ENCODE measurements around the gene CHTF18.
"Not testable (repeated sequence)": the region's sequence is repeated elsewhere in the genome, so short reads cannot be mapped to it uniquely, and the experiment has no call there.

Gene CHTF18

GRCh38 chr16:751152-752006 lies 37.0 kb upstream of the CHTF18 start:
- TF ChIP-seq CTCF (conservative IDR thresholded peaks at IDR 0.05; ENCODE audit: low read length): no peak
- H3K4me3 ChIP-seq (ENCODE audit: low read length): no peak overlapping the region
- DNase-seq (ENCODE audit: low read depth): no peak

- no peak for TF ChIP-seq CTCF (conservative IDR thresholded peaks at IDR 0.05; ENCODE audit: low read length)
- no peak for DNase-seq (ENCODE audit: low read depth)
- no peak overlapping the region for H3K4me3 ChIP-seq (ENCODE audit: low read length)
These were observed 36.5 kb upstream of the CHTF18 start for GRCh38 chr16:752007-752312.

GRCh38 chr16:754121-754607 lies 34.3 kb upstream of the CHTF18 start:
- not testable (repeated sequence) for DNase-seq (ENCODE audit: low read depth)

GRCh38 chr16:754656-755055 lies 33.8 kb upstream of the CHTF18 start:
- H3K4me3 ChIP-seq (ENCODE audit: low read length): no peak overlapping the region
- no peak for DNase-seq (ENCODE audit: low read depth)
- TF ChIP-seq CTCF (conservative IDR thresholded peaks at IDR 0.05; ENCODE audit: low read length): no peak

More at GRCh38 chr16:754121-754607, 34.3 kb upstream of the CHTF18 start:
- H3K4me3 ChIP-seq (ENCODE audit: low read length): not testable (repeated sequence)

GRCh38 chr16:756428-756827 lies 32.0 kb upstream of the CHTF18 start:
- no peak for TF ChIP-seq CTCF (conservative IDR thresholded peaks at IDR 0.05; ENCODE audit: low read length)
- DNase-seq (ENCODE audit: low read depth): no peak
- no peak overlapping the region for H3K4me3 ChIP-seq (ENCODE audit: low read length)

GRCh38 chr16:759110-759910 lies 29.1 kb upstream of the CHTF18 start:
- H3K4me3 ChIP-seq (ENCODE audit: low read length): no peak overlapping the region
- no peak for DNase-seq (ENCODE audit: low read depth)
- TF ChIP-seq CTCF (conservative IDR thresholded peaks at IDR 0.05; ENCODE audit: low read length): no peak

GRCh38 chr16:760065-760464 lies 28.4 kb upstream of the CHTF18 start:
- TF ChIP-seq CTCF (conservative IDR thresholded peaks at IDR 0.05; ENCODE audit: low read length): no peak
- DNase-seq (ENCODE audit: low read depth): no peak
- no peak overlapping the region for H3K4me3 ChIP-seq (ENCODE audit: low read length)
